HuH-7 (cell line): ENCODE data around the gene UBE2F.
"Not testable (repeated sequence)": the region's sequence is repeated elsewhere in the genome, so short reads cannot be mapped to it uniquely, and the experiment has no call there.

Experiments used
- DNase-seq: peaks from one replicate; pipeline ENCODE4 v3.0.0; 2011; ENCODE audit warnings: low spot score

Gene UBE2F

GRCh38 chr2:237980087-237980486, 13.3 kb downstream of the UBE2F start:
- no peak for DNase-seq

- DNase-seq, result no peak
Observed at GRCh38 chr2:237980751-237981150, 13.9 kb downstream of the UBE2F start.

GRCh38 chr2:237981621-237982020, 14.8 kb downstream of the UBE2F start:
- DNase-seq, result not testable (repeated sequence)

- no peak for DNase-seq
Observed at GRCh38 chr2:237982039-237982725, 15.4 kb downstream of the UBE2F start.

GRCh38 chr2:237983922-237984321, 17.1 kb downstream of the UBE2F start:
- no peak for DNase-seq

DNA sequence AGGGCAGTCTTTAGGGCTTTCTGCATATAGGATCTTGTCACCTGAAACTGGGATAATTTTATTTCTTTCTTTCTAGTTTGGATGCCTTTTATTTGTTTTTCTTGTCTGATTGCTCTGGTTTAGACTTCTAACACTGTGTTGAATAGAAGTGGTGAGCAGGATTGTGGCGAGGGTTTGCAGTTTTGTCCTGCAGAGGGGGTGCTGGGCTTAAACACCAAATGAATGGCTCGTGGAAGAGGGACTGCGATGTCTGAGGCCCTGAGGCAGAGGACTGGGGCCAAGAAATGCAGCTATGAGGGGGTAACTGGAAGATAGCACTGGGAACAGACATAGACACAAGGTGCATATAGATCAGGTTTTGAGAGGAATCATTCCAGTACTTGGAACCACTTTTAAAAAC, 20.5 kb downstream of the UBE2F start:
- DNase-seq, result no peak

- no peak for DNase-seq
Observed at GRCh38 chr2:237993701-237994100, 26.9 kb downstream of the UBE2F start.

DNA sequence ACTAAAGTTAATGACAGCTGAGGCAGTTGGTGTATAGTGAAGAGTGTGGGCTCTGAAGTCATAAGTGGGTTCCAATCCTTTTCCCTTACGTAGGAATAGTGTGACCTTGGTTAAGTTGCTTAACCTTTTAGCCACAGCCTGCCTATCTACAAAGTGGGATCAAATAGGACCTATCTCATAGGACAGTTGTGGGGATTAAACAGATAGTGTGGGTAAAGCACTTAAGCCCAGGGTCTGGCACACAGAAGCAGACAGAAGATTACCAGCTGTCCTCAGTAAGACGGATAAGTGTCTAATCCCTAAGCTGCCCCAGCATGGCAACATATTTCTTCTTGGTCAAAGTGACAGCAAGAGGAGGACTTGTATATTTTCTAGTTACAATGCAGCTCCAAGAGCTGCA, 28.2 kb downstream of the UBE2F start:
- DNase-seq, result no peak

DNA sequence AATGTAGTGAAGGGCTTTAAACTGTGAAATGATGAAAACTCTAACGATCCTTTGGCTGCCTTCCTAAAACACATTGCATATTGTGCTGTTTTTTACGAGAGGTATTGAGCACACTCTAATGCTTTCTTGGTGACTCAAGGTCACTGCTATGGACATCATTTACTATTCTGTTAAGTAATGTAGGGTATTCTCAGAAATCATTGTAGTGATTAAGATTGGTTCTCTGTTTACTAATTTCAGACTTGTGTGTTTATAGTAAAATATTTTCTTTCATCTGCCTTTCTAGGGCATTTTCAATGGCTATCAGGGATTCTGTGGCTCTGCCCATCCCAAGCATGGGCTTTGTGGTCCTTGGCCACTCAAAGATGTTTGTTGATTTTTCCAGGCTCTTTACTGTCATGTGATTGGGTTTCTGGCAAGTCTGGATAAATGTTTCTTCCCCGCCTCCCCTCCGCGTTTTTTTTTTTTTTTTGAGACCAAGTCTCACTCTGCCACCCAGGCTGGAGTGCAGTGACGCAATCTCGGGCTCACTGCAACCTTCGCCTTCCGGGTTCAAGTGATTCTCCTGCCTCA, 29.3 kb downstream of the UBE2F start:
- no peak for DNase-seq

DNA sequence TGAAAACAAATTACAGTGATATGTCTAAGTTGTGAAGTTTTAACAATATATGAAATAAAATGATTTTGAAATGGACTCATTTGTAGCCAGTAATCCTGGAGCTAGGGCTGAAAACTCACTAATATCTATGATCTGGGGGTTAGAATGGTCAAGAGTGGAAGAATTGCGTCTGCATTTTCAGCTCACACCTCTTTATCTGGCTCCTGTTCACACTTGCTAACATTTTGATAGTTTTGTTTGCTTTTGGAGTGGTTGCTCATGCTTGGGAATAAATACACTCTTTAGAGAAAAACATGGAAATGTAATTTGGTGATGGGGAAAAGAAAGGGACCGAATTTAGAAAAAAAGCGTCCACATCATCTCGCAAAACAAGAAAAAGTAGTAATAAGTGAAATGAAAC, 30.7 kb downstream of the UBE2F start:
- DNase-seq, result no peak

- DNase-seq, result no peak
Observed at GRCh38 chr2:237998530-237998929, 31.7 kb downstream of the UBE2F start.

DNA sequence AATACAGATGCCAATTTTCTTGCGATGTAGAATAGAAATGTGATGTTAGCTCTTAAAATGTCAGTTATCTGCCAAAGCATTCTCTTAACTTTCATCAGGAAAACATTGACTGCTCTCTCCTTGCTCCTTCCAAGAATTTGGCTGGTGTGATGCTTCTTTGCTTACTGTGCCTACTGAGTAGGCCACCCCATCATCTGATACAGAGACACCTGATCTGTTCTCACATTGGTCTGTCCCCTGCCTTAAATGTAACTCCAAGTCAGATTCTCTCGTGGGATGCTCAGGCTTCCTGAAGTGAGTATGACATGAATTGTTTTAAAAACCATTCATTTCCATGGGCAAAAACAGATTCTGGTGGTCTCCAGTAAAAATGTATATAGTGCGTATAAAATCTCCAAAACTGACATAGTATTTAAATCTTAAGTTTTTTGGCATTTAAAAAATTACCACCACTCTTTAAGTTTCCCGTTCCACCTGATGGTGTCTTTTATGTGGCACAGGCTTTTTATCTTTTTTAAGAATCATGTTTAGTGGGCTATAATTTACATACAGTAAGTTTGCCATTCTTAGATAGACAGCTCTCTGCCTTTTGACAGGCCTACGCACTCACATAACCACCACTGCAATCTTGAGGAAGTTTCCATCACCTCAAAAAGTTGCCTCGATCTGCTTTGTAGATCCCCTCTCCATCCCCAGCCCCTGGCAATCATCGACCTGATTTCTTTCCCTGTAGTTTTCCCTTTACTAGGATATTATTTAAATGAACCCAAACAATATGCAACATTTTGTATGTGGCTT, 36.6 kb downstream of the UBE2F start:
- no peak for DNase-seq

- no peak for DNase-seq
Observed at GRCh38 chr2:238004077-238004830, 37.4 kb downstream of the UBE2F start.

DNA sequence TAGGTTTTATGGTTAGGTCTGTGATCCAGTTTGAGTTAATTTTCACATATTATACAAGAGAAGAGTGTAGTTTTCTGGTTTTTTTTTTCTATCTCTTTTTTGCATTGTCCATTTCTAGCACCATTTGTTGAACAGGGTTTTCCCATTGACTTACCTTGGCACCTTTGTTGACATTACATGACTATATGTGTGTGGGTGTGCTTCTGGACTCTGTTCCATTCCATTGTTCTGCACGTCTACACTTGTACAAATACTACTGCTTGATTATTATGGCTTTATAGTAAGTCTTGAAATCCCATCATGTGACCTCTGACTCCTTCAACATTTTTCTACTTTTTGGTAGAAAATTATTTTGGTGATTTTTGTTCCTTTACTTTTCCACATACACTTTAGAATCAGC, 38.7 kb downstream of the UBE2F start:
- DNase-seq, result no peak

DNA sequence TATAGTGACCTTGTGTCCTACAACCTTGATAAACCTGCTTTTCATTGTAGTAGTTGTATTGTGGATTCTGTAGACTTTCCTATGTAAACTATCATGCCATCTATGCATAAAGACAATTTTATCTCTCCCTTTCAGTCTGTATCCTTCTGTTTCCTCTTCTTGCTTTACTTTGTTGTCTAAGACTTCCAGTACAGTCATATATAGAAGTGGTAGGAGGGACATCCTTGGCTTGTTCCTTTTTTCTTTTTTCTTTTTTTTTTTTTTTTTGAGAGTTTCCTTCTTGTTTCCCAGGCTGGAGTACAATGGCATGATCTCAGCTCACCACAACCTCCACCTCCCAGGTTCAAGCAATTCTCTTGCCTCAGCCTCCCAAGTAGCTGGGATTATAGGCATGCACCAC, 39.7 kb downstream of the UBE2F start:
- no peak for DNase-seq

DNA sequence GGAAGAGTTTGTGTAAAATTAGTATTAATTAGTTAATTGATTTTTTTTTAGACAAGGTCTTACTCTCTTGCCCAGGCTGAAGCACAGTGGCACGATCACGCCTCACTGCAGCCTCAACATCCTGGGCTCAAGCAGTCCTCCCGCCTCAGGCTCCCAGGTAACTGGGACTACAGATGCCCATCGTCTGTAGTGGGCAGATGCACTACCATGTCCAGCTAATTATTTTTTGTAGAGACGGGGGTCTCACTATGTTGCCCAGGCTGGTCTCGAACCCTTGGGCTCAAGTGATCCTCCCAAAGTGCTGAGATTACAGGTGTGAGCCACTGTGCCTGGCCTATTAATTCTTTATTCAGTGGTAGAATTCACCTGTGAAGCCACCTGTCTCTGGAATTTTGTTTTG, 41.1 kb downstream of the UBE2F start:
- DNase-seq, result no peak

DNA sequence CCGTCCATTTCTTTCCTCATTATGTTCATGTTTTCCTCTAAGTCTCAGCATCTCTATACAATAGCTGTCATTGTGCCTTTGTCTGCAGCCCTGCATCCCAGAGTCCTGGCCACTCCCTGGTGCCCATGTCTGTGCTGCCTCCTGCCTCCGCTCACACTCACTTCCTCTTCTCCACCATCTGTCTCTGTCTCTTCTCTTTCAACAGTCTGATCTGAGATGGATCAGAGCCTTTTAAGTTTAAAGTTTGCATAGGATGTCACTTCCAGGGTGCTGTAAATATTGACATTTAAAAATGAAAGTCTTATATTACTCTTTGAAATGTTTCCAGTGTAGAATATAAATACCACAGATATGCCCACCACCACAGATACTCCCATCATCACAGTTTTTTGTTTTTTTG, 42.7 kb downstream of the UBE2F start:
- DNase-seq, result no peak

GRCh38 chr2:238010572-238010971, 43.8 kb downstream of the UBE2F start:
- no peak for DNase-seq

DNA sequence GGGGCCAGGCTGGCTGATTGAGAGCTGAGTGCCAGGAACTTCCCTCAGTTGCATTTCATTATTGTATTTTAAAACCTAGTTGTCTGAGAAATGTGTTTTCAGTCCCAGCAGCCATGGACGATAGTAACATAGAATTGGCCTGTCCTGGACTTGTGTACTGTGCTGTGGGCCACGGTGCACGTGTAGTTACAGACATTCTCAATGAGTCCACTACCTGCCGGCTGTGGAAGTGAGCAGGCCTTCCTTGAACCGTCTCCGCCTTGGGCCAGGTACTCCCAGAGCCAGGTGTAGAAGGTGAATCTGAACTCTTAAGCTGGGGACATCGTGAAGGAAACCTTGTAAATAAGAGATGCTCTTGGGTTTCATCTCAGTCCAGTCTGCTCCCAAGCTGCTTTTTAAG, 47.0 kb downstream of the UBE2F start:
- DNase-seq, result no peak

DNA sequence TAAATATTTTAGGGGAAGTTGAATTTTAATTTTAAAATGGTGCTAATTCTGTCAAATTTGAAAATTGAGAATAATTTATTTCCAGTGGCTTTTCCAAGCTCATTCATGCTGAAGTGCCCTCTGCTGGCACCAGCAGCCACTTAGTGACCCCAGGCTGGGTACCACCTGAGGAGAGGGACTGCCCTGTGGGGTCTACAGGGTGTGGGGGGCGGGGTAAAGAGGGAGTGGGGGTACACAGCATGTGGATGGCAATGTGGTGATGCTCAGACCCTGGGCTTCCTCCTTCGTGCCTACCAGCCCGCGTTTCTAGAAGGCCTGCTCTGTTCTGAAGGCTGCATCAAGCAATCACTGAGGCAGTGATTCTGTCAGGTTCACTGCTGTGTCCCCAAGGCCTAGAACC, 48.9 kb downstream of the UBE2F start:
- no peak for DNase-seq

DNA sequence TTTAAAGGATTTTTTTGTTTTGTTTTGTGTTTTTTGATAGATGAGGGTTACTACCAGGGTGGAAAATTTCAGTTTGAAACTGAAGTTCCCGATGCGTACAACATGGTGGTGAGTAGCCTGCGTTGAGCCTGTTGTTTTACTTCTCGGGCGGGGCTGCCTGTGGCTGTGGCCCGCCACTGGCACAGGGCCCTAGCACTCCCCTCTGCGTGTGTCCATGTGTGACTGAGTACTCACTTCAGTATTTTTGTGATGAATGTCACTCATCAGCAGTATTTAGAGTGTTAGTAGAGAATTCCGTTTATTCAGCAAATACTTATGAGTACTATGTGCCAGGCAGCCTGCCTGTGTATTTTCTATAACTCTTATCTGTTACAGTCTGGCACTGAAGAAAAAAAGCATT, 49.7 kb downstream of the UBE2F start:
- no peak for DNase-seq

DNA sequence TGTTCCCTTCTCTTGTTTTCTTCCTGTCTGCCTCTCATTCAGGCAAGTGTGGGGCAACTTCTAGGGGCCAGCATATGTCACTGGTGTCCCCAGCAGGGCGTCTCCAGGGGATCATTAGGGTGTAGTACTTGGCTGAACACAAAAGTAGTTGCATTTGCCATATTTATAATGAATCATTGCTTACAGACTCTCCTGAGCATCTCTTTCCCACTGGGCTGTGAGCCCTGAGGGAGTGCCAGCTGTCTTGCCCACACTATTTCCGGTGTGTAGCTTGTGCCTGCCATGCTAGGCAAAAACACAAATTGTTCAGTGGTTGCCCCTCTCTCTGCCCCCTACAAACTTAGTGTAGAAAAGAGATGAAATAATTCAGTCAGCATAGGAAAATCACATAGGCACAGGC, 53.1 kb downstream of the UBE2F start:
- DNase-seq, result no peak

DNA sequence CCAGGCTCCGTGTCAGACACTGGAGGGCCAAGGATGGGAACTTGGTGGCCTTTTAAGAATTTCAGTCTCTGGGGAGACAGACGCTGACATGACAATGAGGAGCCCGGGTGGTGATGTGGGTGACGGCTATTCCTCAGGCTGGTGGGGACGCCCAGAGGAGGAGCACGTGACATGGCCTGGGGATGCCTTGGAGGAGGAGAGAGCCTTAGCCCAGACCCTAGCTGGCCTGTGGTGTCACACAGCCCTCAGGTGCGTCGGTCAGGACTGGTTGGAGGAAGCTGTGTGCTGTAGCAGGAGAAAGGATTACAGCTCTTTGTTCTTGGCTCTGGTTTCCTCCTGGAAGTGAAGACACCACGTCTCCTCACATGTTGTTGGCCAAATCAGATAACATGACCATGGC, 54.0 kb downstream of the UBE2F start:
- no peak for DNase-seq
